RWPE2 (cell line): ENCODE measurements around the gene ZNF423.

ENCODE experiments used
- ATAC-seq: fragments of 200-7000 bp; cut with Tn5 transposase; 3 replicates; pipeline ENCODE4 v1.9.1; 2021; ENCODE audit warnings: low read depth
- DNase-seq: peaks from one replicate; pipeline ENCODE4 v3.0.0-alpha.2; 2020; ENCODE audit warnings: low spot score
- H3K27ac ChIP-seq: fragments of 450-650 bp; 2 replicates; pipeline ENCODE4 v1.5.1; 2017; ENCODE audit warnings: mild to moderate bottlenecking; ENCODE audit not compliant: poor library complexity, severe bottlenecking
- H3K27me3 ChIP-seq: fragments of 250-450 bp; sonication (Bioruptor Pico); 2 replicates; pipeline ENCODE4 v1.5.1; 2021; ENCODE audit warnings: mild to moderate bottlenecking, moderate library complexity; ENCODE audit not compliant: insufficient read depth, poor library complexity, severe bottlenecking
- H3K36me3 ChIP-seq: fragments of 250-450 bp; sonication (Bioruptor Pico); 2 replicates; pipeline ENCODE4 v1.5.1; 2020; ENCODE audit warnings: low read depth, mild to moderate bottlenecking, moderate library complexity
- H3K4me1 ChIP-seq: fragments of 250-450 bp; sonication (Bioruptor Pico); 2 replicates; pipeline ENCODE4 v1.5.1; 2021; ENCODE audit warnings: mild to moderate bottlenecking, moderate library complexity; ENCODE audit not compliant: insufficient read depth, poor library complexity, severe bottlenecking
- H3K4me3 ChIP-seq: fragments of 250-450 bp; sonication (Bioruptor Pico); 2 replicates; pipeline ENCODE4 v1.5.1; 2021; ENCODE audit warnings: mild to moderate bottlenecking, moderate library complexity; ENCODE audit not compliant: severe bottlenecking
- H3K9me3 ChIP-seq: fragments of 250-450 bp; sonication (Bioruptor Pico); 2 replicates; pipeline ENCODE4 v1.5.1; 2021; ENCODE audit warnings: mild to moderate bottlenecking, moderate library complexity; ENCODE audit not compliant: severe bottlenecking
- TF ChIP-seq, protein P1 (sequence below): fragments of 450-650 bp; IDR thresholded peaks from one replicate; pipeline ENCODE4 v1.5.1; 2017; ENCODE audit warnings: mild to moderate bottlenecking, moderate library complexity; ENCODE audit not compliant: poor library complexity, severe bottlenecking

ZNF423 gene

DNA sequence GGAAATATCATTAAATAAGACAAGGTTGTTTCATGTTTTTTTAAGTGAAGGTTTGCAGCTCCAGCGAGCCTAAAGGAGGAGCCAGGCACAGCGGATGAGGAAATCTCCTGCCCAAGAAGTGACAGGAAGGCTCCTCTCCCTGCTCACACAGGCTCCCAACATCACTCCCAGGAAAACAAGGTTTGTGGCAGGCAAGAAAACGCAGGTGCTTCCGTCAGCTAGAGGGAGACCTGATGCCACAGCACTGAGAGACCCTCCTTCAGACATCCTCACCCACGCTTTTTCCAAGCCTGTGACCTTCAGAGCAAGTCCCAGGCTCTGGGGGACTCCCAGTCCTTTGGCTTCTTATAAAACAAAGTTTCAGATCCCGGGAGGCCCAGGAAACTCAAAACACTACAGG is 89.7 kb downstream of the ZNF423 start:
- H3K4me3 ChIP-seq, result no peak overlapping the region
- no peak for ATAC-seq
- no peaks in the 10 kb centered on the region for H3K4me1 ChIP-seq
- no peaks in the 10 kb centered on the region for H3K27me3 ChIP-seq
- H3K27ac ChIP-seq, result no peak overlapping the region
- DNase-seq, result no peak
- no peaks in the 10 kb centered on the region for H3K9me3 ChIP-seq
- TF ChIP-seq, protein P1, sequence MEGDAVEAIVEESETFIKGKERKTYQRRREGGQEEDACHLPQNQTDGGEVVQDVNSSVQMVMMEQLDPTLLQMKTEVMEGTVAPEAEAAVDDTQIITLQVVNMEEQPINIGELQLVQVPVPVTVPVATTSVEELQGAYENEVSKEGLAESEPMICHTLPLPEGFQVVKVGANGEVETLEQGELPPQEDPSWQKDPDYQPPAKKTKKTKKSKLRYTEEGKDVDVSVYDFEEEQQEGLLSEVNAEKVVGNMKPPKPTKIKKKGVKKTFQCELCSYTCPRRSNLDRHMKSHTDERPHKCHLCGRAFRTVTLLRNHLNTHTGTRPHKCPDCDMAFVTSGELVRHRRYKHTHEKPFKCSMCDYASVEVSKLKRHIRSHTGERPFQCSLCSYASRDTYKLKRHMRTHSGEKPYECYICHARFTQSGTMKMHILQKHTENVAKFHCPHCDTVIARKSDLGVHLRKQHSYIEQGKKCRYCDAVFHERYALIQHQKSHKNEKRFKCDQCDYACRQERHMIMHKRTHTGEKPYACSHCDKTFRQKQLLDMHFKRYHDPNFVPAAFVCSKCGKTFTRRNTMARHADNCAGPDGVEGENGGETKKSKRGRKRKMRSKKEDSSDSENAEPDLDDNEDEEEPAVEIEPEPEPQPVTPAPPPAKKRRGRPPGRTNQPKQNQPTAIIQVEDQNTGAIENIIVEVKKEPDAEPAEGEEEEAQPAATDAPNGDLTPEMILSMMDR, result no peak
- no peaks in the 10 kb centered on the region for H3K36me3 ChIP-seq

- no peaks in the 10 kb centered on the region for H3K4me1 ChIP-seq
- no peak overlapping the region for H3K27ac ChIP-seq
- ATAC-seq, result no peak
- H3K9me3 ChIP-seq, result no peaks in the 10 kb centered on the region
- no peaks in the 10 kb centered on the region for H3K36me3 ChIP-seq
- DNase-seq, result no peak
- no peaks in the 10 kb centered on the region for H3K27me3 ChIP-seq
- H3K4me3 ChIP-seq, result no peak overlapping the region
- TF ChIP-seq, protein P1, result no peak
Measured at GRCh38 chr16:49763826-49764225, 92.1 kb downstream of the ZNF423 start.

GRCh38 chr16:49760815-49761214 is 95.1 kb downstream of the ZNF423 start:
- Histone ChIP-seq H3K4me3 (no peak overlapping the region), H3K27ac (no peak overlapping the region), H3K36me3 (no peaks in the 10 kb centered on the region), H3K9me3 (no peaks in the 10 kb centered on the region), H3K27me3 (no peaks in the 10 kb centered on the region), H3K4me1 (no peaks in the 10 kb centered on the region)
- TF ChIP-seq, protein P1, result no peak
- ATAC-seq, result no peak
- DNase-seq, result no peak

GRCh38 chr16:49757559-49758069 is 98.3 kb downstream of the ZNF423 start:
- Histone ChIP-seq H3K9me3 (no peaks in the 10 kb centered on the region), H3K4me1 (no peaks in the 10 kb centered on the region), H3K27ac (no peak overlapping the region), H3K4me3 (no peak overlapping the region), H3K36me3 (no peaks in the 10 kb centered on the region), H3K27me3 (no peaks in the 10 kb centered on the region)
- TF ChIP-seq, protein P1, result no peak
- ATAC-seq (no peak), DNase-seq (no peak)

DNA sequence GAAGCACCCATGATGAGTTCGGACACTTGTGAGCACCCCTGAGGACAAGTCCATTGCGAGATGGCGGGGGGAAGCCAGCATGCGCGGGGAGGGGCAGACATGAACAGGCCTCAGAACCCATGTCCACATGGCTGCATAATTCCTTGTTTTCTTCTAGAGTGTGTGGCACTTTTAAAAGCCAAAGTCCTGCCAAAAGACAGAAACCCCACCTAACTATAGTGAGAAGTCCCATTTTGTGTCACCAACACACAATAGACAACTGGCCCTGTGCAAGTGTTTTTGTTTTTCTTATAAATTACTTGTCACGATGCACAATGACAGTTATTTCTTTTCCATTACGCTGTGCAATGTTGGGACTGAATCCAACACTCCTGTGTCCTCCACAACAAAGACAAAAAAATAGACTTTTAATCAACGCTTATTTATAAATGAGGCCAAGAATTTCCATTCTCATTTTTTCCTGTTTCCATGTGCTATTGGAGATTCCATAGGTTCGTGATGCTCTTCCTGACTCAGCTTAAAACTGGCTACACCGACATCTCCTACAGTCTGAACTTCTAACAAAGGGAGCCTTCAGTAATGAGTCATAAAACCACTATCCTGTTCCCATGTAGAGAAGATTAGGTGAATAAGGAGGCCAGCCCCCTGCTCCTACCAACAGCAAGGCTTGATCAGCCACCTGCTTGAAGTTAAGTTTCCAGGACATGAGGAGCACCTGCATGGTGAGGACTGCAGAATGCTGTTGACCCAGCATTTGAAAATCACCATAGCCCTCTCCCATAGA is 98.9 kb downstream of the ZNF423 start:
- H3K27ac ChIP-seq, result no peak overlapping the region
- DNase-seq (no peak), ATAC-seq (peak; percentile 65)
- H3K36me3 ChIP-seq, result no peaks in the 10 kb centered on the region
- TF ChIP-seq, protein P1, result no peak
- no peak overlapping the region for H3K4me3 ChIP-seq
- H3K4me1 ChIP-seq, result no peaks in the 10 kb centered on the region
- peaks cover 2% of the 10 kb centered on the region for H3K27me3 ChIP-seq
- no peaks in the 10 kb centered on the region for H3K9me3 ChIP-seq
